Gastrocnemius medialis (tissue), 4 donors: ENCODE results near the gene CXCL17. TPM values are rescaled to one million over a fixed set of nuclear protein-coding genes. Genes with fewer than 3 reads are reported as not detected.
"Not testable (repeated sequence)": the region's sequence is repeated elsewhere in the genome, so short reads cannot be mapped to it uniquely, and the experiment has no call there.

Source experiments
- ATAC-seq, 2 donors: fragments of 150-250 bp; one replicate each; pipeline ENCODE4 v1.9.1; 2016
- DNase-seq, 2 donors: peaks; one replicate each; pipeline ENCODE4 v3.0.0-alpha.2; 2019
- H3K27ac ChIP-seq, 4 donors: fragments of 200-600 bp; sonication (generic); 1 replicate in 1 of 4; 2 replicates in 3 of 4; pipeline ENCODE4 v1.5.1; 2016 to 2018; ENCODE audit warnings: mild to moderate bottlenecking in 2 of 4, moderate library complexity in 1 of 4
- H3K27me3 ChIP-seq, 3 donors: fragments of 200-600 bp; sonication (generic) in 2 of 3; 1 replicate in 1 of 3; 2 replicates in 2 of 3; pipeline versions ENCODE4 v1.5.1 to v1.6.0; 2016 to 2019; ENCODE audit warnings: mild to moderate bottlenecking in 1 of 3, moderate library complexity in 1 of 3
- H3K36me3 ChIP-seq, 2 donors: fragments of 200-600 bp; sonication (generic) in 1 of 2; one replicate each; pipeline ENCODE4 v1.5.1; 2017 to 2018
- H3K4me1 ChIP-seq, 2 donors: fragments of 200-600 bp; sonication (generic) in 1 of 2; one replicate each; pipeline ENCODE4 v1.5.1; 2016 to 2017; ENCODE audit warnings: mild to moderate bottlenecking in 2 of 2
- H3K4me3 ChIP-seq, 4 donors: fragments of 200-600 bp; sonication (generic) in 3 of 4; 1 replicate in 1 of 4; 2 replicates in 3 of 4; pipeline ENCODE4 v1.5.1; 2016 to 2019; ENCODE audit warnings: mild to moderate bottlenecking in 2 of 4
- H3K9me3 ChIP-seq, 3 donors: fragments of 200-600 bp; sonication (generic) in 2 of 3; 1 replicate in 1 of 3; 2 replicates in 2 of 3; pipeline ENCODE4 v1.5.1; 2016 to 2019
- CTCF ChIP-seq, 5 experiments: fragments of 450-650 bp in 3 of 5; fragments of 200-600 bp in 2 of 5; sonication (generic) in 2 of 5; IDR thresholded peaks in 4 of 5; conservative IDR thresholded peaks in 1 of 5; 1 replicate in 4 of 5; 2 replicates in 1 of 5; pipeline ENCODE4 v1.5.1; 2016 to 2019; ENCODE audit warnings: antibody characterized with exemption in 5 of 5, mild to moderate bottlenecking in 3 of 5, moderate library complexity in 3 of 5
- POLR2A ChIP-seq, 2 donors: fragments of 450-650 bp; IDR thresholded peaks; one replicate each; pipeline ENCODE4 v1.6.1; 2017; ENCODE audit warnings: antibody characterized with exemption in 2 of 2, mild to moderate bottlenecking in 2 of 2, moderate library complexity in 2 of 2
- in situ Hi-C, 4 donors: fragments of 200-750 bp; cut with MboI; loops; one replicate each; pipeline versions ENCODE4 v1.15.0 to v1.8.0; 2017; ENCODE audit warnings: low sequenced_read_pairs in 4 of 4
- intact Hi-C: fragments of 100-400 bp; cut with DNase I; formaldehyde crosslinking; loops from one replicate; pipeline ENCODE4 v1.15.1; 2023; ENCODE audit warnings: low total_unique reads
- total RNA-seq, 4 donors: library from RNA; depleted of rRNA; stranded (reverse); fragments of >200 nt; gene quantifications; one replicate each; pipeline versions ENCODE4 v1.1.0 to v1.2.3, GENCODE V29; 2016

The CXCL17 gene
- total RNA-seq, 4 donors from 2014 or later = not detected

GRCh38 chr19:42450314-42450934, 7.7 kb upstream of the CXCL17 start:
- intact Hi-C loops (loop anchor here (1.0 kb wide), 1 partner anchor 79 kb away; no protein-coding TSS in a partner anchor), in situ Hi-C loops (loop anchor here in 2 of 4 donors (5.0 kb wide), 2 partner anchors 77 to 82 kb away; partner anchors contain the start of gene CEACAM1 (in 1 of the 2))
- Histone ChIP-seq H3K36me3 (no peaks in the 10 kb centered on the region), H3K4me1 (no peaks in the 10 kb centered on the region), H3K4me3 (no peak overlapping the region), H3K9me3 (no peaks in the 10 kb centered on the region), H3K27ac (peak overlapping the region in 3 of 4 donors; percentile 28 to 49 (median 30)), H3K27me3 (peaks cover 0 to 4% (median 0%) of the 10 kb centered on the region in 3 donors)
- peak; percentile 37 to 68 for DNase-seq
- TF ChIP-seq POLR2A (IDR thresholded peaks at IDR 0.05) = no peak
- TF ChIP-seq CTCF (IDR thresholded peaks at IDR 0.05 in 4 of 5, conservative IDR thresholded peaks at IDR 0.05 in 1 of 5) = peak; percentile 74 to 83 (median 79)
- ATAC-seq = peak; percentile 80 to 92

- in situ Hi-C loops, H3K4me1 ChIP-seq: not testable (repeated sequence)
Observed at GRCh38 chr19:42448306-42448705, 5.6 kb upstream of the CXCL17 start.

GRCh38 chr19:42445948-42446347, 3.2 kb upstream of the CXCL17 start:
- no peaks in the 10 kb centered on the region for H3K27me3 ChIP-seq
- no peak for TF ChIP-seq POLR2A (IDR thresholded peaks at IDR 0.05)
- TF ChIP-seq CTCF (IDR thresholded peaks at IDR 0.05 in 4 of 5, conservative IDR thresholded peaks at IDR 0.05 in 1 of 5) = no peak
- no peaks in the 10 kb centered on the region for H3K36me3 ChIP-seq
- no peaks in the 10 kb centered on the region for H3K4me1 ChIP-seq
- H3K9me3 ChIP-seq = no peaks in the 10 kb centered on the region
- H3K4me3 ChIP-seq = no peak overlapping the region
- no peak for ATAC-seq
- H3K27ac ChIP-seq = no peak overlapping the region
- intact Hi-C loops (no loop called here), in situ Hi-C loops (no loop called here)
- DNase-seq = no peak

More at GRCh38 chr19:42448306-42448705, 5.6 kb upstream of the CXCL17 start:
- H3K4me3 ChIP-seq, H3K36me3 ChIP-seq, H3K27me3 ChIP-seq, H3K27ac ChIP-seq, DNase-seq, intact Hi-C loops, H3K9me3 ChIP-seq, ATAC-seq: not testable (repeated sequence)

GRCh38 chr19:42443944-42444398, 1.2 kb upstream of the CXCL17 start:
- ATAC-seq (no peak), DNase-seq (no peak)
- no peaks in the 10 kb centered on the region for H3K36me3 ChIP-seq
- in situ Hi-C loops = no loop called here
- H3K27me3 ChIP-seq = no peaks in the 10 kb centered on the region
- no peak overlapping the region for H3K27ac ChIP-seq
- no peaks in the 10 kb centered on the region for H3K9me3 ChIP-seq
- TF ChIP-seq CTCF (IDR thresholded peaks at IDR 0.05 in 4 of 5, conservative IDR thresholded peaks at IDR 0.05 in 1 of 5) (no peak), POLR2A (IDR thresholded peaks at IDR 0.05) (no peak)
- H3K4me3 ChIP-seq = no peak overlapping the region
- intact Hi-C loops = no loop called here
- H3K4me1 ChIP-seq = peaks cover 0 to 4% of the 10 kb centered on the region in 2 donors

- intact Hi-C loops (no loop called here), in situ Hi-C loops (no loop called here)
- DNase-seq = no peak
- Histone ChIP-seq H3K4me1 (peaks cover 0 to 4% of the 10 kb centered on the region in 2 donors), H3K9me3 (no peaks in the 10 kb centered on the region), H3K27ac (no peak overlapping the region), H3K4me3 (no peak overlapping the region), H3K27me3 (no peaks in the 10 kb centered on the region), H3K36me3 (no peaks in the 10 kb centered on the region)
- TF ChIP-seq POLR2A (IDR thresholded peaks at IDR 0.05) (no peak), CTCF (IDR thresholded peaks at IDR 0.05 in 4 of 5, conservative IDR thresholded peaks at IDR 0.05 in 1 of 5) (no peak)
- no peak for ATAC-seq
Observed at GRCh38 chr19:42441049-42441445, 1.7 kb downstream of the CXCL17 start.
